Activated CD4-positive, alpha-beta T cell treated with anti-CD3 and anti-CD28 coated beads, Interleukin-10, Interleukin-2, amounts not matched to agents 100 ng/mL and 50 ng/mL, durations not matched to agents 16 hours and 8 hours (primary cell): Measurements from ENCODE around the gene GNAI3.

Source experiments
- DNase-seq: peaks from one replicate; pipeline ENCODE4 v3.0.0-alpha.2; 2020

GNAI3 gene

GRCh38 chr1:109625176-109625575 lies 76.8 kb downstream of the GNAI3 start:
- DNase-seq: no peak

GRCh38 chr1:109625601-109626560 lies 77.5 kb downstream of the GNAI3 start:
- no peak for DNase-seq

DNA sequence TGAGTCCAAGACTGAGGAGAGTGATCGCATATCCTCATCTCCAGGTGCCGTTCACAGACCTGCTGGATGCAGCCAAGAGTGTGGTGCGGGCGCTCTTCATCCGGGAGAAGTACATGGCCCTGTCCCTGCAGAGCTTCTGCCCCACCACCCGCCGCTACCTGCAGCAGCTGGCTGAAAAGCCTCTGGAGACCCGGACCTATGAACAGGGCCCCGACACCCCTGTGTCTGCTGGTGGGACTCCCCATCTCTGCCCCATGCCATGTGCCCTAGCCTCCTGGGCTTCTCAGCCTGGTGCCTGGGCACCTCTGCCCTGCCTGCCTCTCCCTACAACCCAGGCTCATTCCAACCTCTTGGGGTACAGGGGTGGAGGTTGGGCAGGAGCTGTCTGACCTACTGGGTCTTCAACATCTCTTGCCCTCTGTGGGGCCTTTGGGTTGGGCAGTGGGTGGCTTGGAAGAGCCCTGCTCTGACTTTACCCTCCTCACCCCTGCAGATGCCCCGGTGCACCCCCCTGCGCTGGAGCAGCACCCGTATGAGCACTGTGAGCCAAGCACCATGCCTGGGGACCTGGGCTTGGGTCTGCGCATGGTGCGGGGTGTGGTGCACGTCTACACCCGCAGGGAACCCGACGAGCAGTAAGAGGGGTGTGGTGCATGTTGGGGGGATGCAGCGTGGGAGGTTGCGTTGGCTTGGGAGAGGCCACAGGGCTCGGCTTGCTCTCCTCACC lies 78.4 kb downstream of the GNAI3 start:
- DNase-seq: no peak

- no peak for DNase-seq
These were observed 79.4 kb downstream of the GNAI3 start for GRCh38 chr1:109627692-109628399.

DNA sequence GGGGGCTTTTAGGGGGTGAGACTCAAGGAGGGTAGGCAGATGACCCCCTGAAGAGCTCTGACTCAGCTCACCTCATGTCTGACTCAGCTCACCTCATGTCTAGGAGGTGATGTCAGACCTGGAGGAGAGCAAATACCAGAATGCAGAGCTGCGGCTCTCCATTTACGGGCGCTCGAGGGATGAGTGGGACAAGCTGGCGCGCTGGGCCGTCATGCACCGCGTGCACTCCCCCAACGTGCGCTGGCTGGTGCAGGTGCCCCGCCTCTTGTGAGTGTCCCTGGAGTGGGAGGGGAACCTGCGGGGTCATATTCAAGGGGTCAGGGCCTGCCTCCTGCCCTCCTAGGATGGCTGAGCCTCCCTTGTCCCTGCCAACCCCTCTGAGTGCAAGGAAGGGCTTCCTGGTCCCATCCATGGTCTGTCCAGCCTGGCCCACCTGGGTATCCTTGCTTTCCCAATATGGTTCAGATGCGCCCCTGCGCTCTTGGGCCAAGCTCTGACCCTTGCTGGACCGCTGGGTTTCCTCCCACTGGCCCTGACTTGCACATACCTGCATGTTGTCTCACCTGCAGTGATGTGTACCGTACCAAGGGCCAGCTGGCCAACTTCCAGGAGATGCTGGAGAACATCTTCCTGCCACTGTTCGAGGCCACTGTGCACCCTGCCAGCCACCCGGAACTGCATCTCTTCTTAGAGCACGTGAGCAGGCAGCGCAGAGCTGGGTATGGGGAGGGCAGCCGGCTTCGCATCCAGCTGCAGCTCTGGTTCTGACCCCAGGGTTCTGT lies 80.3 kb downstream of the GNAI3 start:
- DNase-seq: no peak

DNA sequence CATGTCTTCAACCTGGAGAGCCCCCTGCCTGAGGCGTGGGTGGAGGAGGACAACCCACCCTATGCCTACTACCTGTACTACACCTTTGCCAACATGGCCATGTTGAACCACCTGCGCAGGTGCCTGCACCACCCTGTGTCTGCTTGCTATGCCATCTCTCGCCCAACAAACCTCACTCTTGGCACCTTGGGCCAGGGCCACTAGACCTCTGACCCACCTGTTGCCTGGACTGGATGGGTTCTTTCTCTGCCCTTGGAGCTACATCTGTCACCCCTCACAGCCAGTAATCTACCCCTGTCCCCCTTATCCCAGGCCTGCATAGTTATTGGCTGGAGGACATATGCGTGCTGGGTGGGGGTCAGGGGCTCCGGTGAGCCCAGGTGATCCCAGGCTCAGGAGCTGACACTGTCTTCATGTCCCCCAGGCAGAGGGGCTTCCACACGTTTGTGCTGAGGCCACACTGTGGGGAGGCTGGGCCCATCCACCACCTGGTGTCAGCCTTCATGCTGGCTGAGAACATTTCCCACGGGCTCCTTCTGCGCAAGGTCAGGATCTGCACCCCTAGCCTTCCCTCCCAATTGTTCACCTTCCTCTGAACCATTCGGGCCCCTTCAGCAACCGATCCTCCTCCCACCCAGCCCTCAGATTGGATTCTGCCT lies 81.1 kb downstream of the GNAI3 start:
- DNase-seq: no peak

DNA sequence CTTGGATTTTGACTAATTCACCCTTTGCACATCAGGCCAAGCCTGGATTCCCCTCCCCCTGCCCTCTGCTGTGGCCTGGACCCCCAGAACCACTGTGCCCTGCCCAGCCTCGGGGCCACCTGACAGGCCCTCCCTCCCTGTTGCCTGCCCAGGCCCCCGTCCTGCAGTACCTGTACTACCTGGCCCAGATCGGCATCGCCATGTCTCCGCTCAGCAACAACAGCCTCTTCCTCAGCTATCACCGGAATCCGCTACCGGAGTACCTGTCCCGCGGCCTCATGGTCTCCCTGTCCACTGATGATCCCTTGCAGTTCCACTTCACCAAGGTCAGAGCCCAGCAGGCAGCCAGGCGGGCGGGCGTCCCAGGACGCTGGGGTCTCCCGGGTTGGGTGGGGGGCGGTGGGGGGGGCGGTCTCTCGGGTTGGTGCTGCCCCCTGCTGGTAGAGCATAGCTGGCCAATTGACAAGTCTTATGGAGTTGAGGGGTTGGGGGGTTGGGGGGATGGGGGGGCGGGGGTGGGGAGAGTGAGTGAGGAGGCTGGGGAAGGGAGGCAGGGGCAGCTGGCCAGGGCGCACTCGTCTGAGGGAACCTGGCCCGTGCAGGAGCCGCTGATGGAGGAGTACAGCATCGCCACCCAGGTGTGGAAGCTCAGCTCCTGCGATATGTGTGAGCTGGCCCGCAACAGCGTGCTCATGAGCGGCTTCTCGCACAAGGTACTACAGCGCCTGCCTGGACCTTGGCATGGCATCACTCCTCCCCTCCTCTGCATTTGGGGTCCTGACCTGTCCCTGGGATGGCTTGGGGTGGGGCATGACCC lies 81.9 kb downstream of the GNAI3 start:
- no peak for DNase-seq

GRCh38 chr1:109630898-109631512 lies 82.6 kb downstream of the GNAI3 start:
- no peak for DNase-seq

- DNase-seq: no peak
These were observed 83.4 kb downstream of the GNAI3 start for GRCh38 chr1:109631513-109632505.

DNA sequence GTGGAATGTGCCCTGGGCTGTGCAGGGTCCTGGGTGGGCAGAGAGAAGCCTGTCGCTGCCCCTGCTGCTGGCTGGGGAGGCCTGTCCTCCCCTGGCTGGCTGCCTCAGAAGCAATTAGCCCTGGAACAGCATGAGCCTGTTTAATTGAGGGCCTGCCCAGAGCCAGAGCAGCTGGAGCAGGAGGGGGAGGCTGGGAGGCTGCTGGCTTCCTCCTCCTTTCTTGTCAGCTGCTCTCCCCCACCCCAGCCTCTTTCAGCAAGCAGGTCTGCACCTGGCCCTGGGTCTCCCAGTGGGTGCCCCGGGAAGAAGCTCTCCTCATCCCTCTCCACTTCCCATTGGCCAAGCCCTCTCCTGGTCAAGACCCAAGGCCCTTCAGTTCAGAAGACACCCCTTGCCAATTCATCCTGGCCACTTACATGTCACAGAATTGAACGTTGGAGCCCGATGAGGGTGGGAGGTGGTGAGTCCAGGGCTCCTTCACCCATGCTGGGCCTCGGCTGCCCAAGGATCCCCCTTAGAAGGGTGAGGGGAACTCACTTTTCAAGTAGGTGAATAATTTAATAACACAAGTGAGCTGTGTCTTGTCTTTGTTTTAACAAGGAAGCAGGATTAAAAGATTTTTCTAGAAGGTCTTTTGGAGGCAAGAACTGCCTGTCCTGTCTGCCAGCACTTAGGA lies 84.4 kb downstream of the GNAI3 start:
- no peak for DNase-seq

DNA sequence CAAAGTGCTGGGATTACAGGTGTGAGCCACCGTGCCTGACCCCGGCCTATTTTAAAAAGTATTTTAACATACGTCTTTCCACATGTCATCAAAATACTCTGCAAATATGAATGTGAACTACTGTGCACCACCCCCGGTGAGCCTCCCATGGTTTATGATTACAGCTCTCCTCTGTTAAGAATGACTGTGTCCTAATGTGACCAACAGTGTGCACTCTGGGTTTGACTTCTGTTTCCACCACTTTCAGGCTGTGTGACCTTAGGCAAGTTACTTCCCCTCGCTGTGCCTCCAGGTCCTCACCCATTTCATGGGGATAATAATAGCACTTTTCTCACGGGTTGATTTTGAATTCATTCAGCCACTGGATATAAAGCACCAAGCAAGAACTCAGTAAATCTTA lies 85.9 kb downstream of the GNAI3 start:
- DNase-seq: no peak

GRCh38 chr1:109634771-109635750 lies 86.6 kb downstream of the GNAI3 start:
- no peak for DNase-seq

DNA sequence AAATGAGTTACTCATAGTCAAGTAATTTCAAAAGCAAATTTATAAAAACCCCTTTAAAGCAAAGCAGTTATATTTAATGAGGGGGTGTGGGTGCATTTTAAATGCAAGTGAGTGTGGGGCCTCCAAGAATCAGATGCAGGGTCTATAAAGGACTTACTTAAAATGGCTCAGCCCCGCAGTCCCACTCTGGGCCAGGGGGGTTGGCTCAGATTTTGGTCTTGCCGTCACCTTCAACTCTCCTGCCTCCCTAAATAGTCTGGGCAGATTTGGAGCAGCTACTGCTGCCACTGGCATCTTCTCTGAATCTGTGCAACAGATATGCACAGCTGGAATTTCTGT lies 87.4 kb downstream of the GNAI3 start:
- DNase-seq: no peak

- DNase-seq: no peak
These were observed 88.0 kb downstream of the GNAI3 start for GRCh38 chr1:109636201-109636952.

GRCh38 chr1:109637446-109637845 lies 89.0 kb downstream of the GNAI3 start:
- no peak for DNase-seq

GRCh38 chr1:109639063-109639840 lies 90.8 kb downstream of the GNAI3 start:
- no peak for DNase-seq
